Spinal cord (tissue), 10 donors: ENCODE data around the gene CYSTM1. TPM values are rescaled to one million over a fixed set of nuclear protein-coding genes. Genes with fewer than 3 reads are reported as not detected.

Source experiments
- DNase-seq, 6 donors: peaks; one replicate each; pipeline versions ENCODE4 v3.0.0 to v3.0.0-alpha.2; 2013 to 2015; ENCODE audit warnings: low spot score in 6 of 6, low read depth in 4 of 6
- H3K27ac ChIP-seq: one replicate; pipeline ENCODE4 v1.5.1; 2013; ENCODE audit warnings: low read depth, low read length, control low read depth
- H3K27me3 ChIP-seq: one replicate; pipeline ENCODE4 v1.6.1; 2013; ENCODE audit warnings: low read length; ENCODE audit not compliant: control insufficient read depth, insufficient read depth
- H3K36me3 ChIP-seq: one replicate; pipeline ENCODE4 v1.6.1; 2013; ENCODE audit warnings: low read length; ENCODE audit not compliant: control insufficient read depth, insufficient read depth
- H3K4me1 ChIP-seq: one replicate; pipeline ENCODE4 v1.6.1; 2013; ENCODE audit warnings: low read length; ENCODE audit not compliant: control insufficient read depth, insufficient read depth
- H3K4me3 ChIP-seq: one replicate; pipeline ENCODE4 v1.5.1; 2013; ENCODE audit warnings: low read depth, low read length, control low read depth
- H3K9me3 ChIP-seq: one replicate; pipeline ENCODE4 v1.6.1; 2013; ENCODE audit warnings: low read length; ENCODE audit not compliant: control insufficient read depth, insufficient read depth
- WGBS: methylation state at CpG from one replicate; pipeline ENCODE4 v1.1.5; 2013; ENCODE audit warnings: missing lambda C conversion rate; ENCODE audit not compliant: insufficient coverage; 5-methylcytosine and 5-hydroxymethylcytosine counted together
- polyA plus RNA-seq, 2 donors: library from polyadenylated mRNA; unstranded; fragments of 120-200 nt; gene quantifications; one replicate each; pipeline ENCODE4 v1.2.1, GENCODE V29; 2013; ENCODE audit not compliant: insufficient read length in 2 of 2
- total RNA-seq, 2 donors: library from RNA; depleted of rRNA in 1 of 2; stranded (reverse); fragments of 120-200 nt in 1 of 2; fragments of >200 nt in 1 of 2; gene quantifications; one replicate each; pipeline versions ENCODE4 v1.2.3 to v1.2.4, GENCODE V29; 2013 to 2014
- donor health status: healthy.

CYSTM1 gene
- total and polyA plus RNA-seq, 4 donors = 12.7 to 42.0 (median 26.2) TPM

- DNase-seq = no peak
- H3K4me3 ChIP-seq = no peak overlapping the region
- no CpG with 5 or more reads among the region's 1 CpG for WGBS
- no peaks in the 10 kb centered on the region for H3K4me1 ChIP-seq
- no peaks in the 10 kb centered on the region for H3K36me3 ChIP-seq
- no peaks in the 10 kb centered on the region for H3K27me3 ChIP-seq
- no peaks in the 10 kb centered on the region for H3K9me3 ChIP-seq
- no peak overlapping the region for H3K27ac ChIP-seq
These were observed 117.4 kb downstream of the CYSTM1 start for GRCh38 chr5:140292212-140293036.

Other genes with a start within 250 kb of the CYSTM1 start
- gene NRG2, start 131.9 kb upstream of the CYSTM1 start, total RNA-seq = 1 to 10 TPM; 2.4 to 4.6 TPM
- 10 to 100 TPM in 1 of 2 donors, 1 to 10 TPM in 1; 10.0 to 11.5 TPM for gene NRG2, start 131.9 kb upstream of the CYSTM1 start, polyA plus RNA-seq
- 10 to 100 TPM; 18.2 to 35.9 TPM for gene PURA, start 61.1 kb upstream of the CYSTM1 start, total RNA-seq
- gene PURA, start 61.1 kb upstream of the CYSTM1 start, polyA plus RNA-seq = 10 to 100 TPM in 1 of 2 donors, 1 to 10 TPM in 1; 9.6 to 14.7 TPM
- gene IGIP, start 49.3 kb upstream of the CYSTM1 start, total RNA-seq = 10 to 100 TPM in 1 of 2 donors, 1 to 10 TPM in 1; 9.6 to 34.4 TPM
- 10 to 100 TPM; 11.1 to 14.0 TPM for gene IGIP, start 49.3 kb upstream of the CYSTM1 start, polyA plus RNA-seq
- gene PFDN1, start 127.9 kb downstream of the CYSTM1 start, total RNA-seq = 10 to 100 TPM; 57.0 to 68.3 TPM
- 100 to 1,000 TPM; 123 to 127 TPM for gene PFDN1, start 127.9 kb downstream of the CYSTM1 start, polyA plus RNA-seq
- 10 to 100 TPM; 12.3 to 30.0 TPM for gene HBEGF, start 171.4 kb downstream of the CYSTM1 start, total RNA-seq
- 10 to 100 TPM; 21.2 to 21.9 TPM for gene HBEGF, start 171.4 kb downstream of the CYSTM1 start, polyA plus RNA-seq
- under 1 TPM; 0.30 to 0.39 TPM for gene SLC4A9, start 185.0 kb downstream of the CYSTM1 start, total RNA-seq
- gene SLC4A9, start 185.0 kb downstream of the CYSTM1 start, polyA plus RNA-seq = 1 to 10 TPM in 1 of 2 donors, under 1 TPM in 1; 0.29 to 1.9 TPM
- 100 to 1,000 TPM in 1 of 2 donors, 10 to 100 TPM in 1; 65.6 to 119 TPM for gene ANKHD1, start 226.6 kb downstream of the CYSTM1 start, total RNA-seq
- gene ANKHD1, start 226.6 kb downstream of the CYSTM1 start, polyA plus RNA-seq = 10 to 100 TPM; 74.5 to 78.0 TPM